GM18858 (cell line): Measurements from ENCODE around the gene PEX10.
"Not testable (repeated sequence)": the region's sequence is repeated elsewhere in the genome, so short reads cannot be mapped to it uniquely, and the experiment has no call there.

Source experiments
- ATAC-seq: cut with Tn5 transposase; IDR thresholded peaks from one replicate; pipeline ENCODE4 v1.9.1; 2021; ENCODE audit not compliant: unreplicated experiment

Gene PEX10

GRCh38 chr1:2412395-2412772 is at the start of gene PEX10:
PEX10 (minus strand) TSS chr1:2412564; CDS start chr1:2412502, 62 bp downstream.
- ATAC-seq, result peak; percentile 55

DNA sequence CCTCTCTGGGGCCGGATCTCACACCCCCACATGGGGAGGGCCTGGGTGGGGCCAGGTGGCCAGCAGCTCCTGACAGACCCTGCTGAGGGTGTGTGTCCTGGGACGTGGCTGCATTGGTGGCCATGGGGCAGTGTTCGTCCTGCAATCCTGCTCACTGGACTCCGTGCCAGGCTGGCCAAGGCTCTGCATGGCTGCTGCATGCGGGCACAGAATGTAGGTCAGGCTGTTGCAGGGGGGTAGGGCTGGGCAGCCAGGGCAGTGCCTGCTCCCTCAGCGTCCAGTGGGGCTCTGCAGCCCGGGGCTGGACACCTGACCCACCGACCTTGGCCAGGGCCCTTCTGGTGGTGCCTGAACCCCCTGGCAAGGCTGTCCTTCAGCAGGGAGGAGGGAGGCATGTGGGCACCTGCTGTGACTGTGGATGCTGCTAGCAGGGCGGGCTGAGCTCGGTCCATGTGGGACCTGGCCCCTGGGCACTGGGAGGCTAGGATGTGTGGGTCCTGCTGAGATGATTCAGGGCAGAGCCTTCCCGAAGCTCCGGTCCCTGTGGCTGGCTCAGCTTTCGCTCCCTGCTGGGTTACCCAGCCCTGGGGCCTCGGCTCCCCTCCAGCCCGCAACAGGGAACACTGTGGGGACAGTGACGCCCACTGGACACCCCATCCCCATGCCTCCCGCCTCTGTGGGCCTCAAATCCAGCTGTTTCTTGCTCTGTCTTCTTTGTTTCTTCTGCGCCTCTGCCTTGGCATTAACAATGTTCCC is 48.8 kb upstream of the PEX10 start:
- no peak for ATAC-seq

DNA sequence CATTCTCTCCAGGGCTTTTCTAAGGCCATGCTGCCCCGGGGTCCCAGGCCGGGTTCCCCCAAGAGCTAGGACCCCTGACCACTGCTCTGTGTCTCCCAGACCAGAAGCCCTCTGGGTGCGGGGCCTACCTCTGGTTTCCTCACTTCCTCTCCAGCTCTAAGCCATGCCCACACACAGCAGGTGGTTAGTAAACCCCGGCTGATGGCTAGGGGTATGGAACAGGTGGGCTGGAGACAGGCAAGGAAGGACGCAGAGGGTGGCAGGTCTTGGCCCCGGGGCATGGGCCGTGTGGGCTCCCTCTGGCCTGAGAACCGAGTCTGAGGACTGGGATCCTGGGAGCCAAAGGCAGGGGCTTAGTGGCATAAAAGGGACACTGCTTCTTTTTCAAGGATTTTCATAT is 47.8 kb upstream of the PEX10 start:
- no peak for ATAC-seq

- ATAC-seq, result no peak
Measured at GRCh38 chr1:2459757-2460156, 47.4 kb upstream of the PEX10 start.

- ATAC-seq, result not testable (repeated sequence)
Measured at GRCh38 chr1:2459102-2459753, 46.9 kb upstream of the PEX10 start.

- no peak for ATAC-seq
Measured at GRCh38 chr1:2458687-2459086, 46.3 kb upstream of the PEX10 start.

- no peak for ATAC-seq
Measured at GRCh38 chr1:2457444-2457843, 45.1 kb upstream of the PEX10 start.

DNA sequence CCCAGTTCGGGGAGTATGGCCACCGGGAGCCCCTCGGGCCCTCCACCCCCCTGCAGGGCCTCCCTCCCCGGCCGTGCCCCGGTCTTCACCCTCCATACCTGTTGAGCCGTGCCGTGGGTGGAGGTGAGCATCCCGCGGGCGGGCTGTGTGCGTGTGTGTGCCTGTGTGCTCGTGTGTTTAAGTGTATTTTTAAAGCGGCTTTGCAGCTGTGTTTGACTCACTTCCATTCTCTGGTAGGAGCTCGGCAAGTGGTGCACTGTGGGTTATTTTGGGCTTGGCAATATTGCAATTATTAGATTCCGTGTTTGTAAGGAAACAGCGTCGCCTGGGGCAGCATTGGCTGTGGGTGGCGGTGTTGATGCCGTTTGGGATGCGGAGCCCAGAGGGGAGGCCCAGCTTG is 43.4 kb upstream of the PEX10 start:
- ATAC-seq, result no peak

DNA sequence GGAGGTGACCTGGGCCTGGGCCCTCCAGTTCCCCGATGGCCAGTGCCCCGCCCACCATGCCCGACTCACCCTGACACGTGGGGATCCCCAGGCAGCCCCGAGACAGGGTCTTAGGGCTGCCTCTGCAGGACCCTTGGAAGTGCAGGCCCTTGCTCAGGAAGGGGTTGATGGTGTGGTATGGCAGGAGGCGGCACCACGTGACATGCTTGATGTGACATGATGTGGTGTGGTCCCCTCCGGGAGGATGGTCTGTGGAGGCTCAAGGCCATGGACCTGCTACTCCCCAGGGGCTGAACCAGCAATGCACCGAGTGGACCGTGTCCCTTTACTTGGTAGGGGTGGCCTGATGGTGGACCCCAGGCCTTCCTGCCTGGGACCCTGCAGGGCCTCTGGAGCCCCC is 41.9 kb upstream of the PEX10 start:
- ATAC-seq, result no peak

DNA sequence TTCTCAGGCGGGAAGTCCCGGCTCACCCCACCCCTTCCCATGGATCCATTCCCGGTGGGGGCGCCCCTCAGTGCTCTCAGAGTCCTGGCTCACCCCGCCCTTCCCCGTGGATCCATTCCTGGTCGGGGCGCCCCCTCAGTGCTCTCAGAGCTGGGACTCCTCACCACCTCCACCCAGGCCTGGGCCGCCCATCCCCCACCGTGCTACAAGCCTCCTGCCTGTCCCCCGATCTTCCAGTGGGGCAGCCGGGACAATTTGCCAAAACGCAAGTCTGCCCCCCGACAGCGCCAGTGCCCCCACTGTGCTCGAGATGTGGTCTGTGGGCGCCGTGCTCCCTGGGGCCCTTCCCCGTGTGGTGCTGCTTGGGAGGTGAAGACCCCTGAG is 40.6 kb upstream of the PEX10 start:
- ATAC-seq, result no peak

DNA sequence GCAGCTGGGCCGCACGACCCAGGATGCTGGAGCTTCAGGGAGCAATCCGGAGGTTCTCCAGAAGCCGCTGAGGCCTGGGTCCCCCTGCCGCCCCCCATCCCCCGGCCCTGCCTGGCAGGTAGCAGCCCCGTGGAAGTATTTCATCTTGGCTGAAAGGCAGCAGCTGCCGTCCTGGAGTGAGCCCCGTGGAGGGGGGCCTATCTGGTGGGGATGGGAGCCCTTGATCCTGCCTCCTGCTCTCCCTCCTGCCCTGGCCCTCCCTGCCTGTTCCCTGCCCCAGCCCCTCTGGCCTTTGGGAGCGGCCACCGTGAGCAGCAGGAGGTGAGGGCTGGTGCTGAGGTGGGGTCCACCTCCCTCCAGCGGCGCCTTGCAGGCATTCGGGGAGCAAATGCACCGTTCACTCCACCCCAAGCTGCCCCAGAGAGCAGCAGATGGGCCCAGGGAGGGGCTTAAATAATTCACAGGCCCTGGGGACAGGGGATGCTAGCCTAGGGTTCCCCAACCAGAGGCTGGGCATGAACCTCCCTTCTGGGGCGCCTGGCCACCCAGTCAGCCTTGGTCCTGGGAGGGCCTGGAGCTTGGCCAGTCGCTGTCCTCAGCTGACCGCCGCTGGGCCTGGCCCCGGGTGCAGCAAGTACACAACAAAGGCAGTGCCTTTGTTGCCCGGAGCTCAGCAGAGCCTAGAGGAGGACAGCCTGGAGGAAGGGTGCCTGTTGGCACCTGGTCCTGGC is 40.0 kb upstream of the PEX10 start:
- ATAC-seq, result no peak

GRCh38 chr1:2451741-2452140 is 39.4 kb upstream of the PEX10 start:
- ATAC-seq, result no peak

- ATAC-seq, result no peak
Measured at GRCh38 chr1:2449636-2450454, 37.5 kb upstream of the PEX10 start.

GRCh38 chr1:2448098-2448445 is 35.7 kb upstream of the PEX10 start:
- ATAC-seq, result no peak

- no peak for ATAC-seq
Measured at GRCh38 chr1:2447276-2448097, 35.1 kb upstream of the PEX10 start.

- no peak for ATAC-seq
Measured at GRCh38 chr1:2446861-2447260, 34.5 kb upstream of the PEX10 start.

DNA sequence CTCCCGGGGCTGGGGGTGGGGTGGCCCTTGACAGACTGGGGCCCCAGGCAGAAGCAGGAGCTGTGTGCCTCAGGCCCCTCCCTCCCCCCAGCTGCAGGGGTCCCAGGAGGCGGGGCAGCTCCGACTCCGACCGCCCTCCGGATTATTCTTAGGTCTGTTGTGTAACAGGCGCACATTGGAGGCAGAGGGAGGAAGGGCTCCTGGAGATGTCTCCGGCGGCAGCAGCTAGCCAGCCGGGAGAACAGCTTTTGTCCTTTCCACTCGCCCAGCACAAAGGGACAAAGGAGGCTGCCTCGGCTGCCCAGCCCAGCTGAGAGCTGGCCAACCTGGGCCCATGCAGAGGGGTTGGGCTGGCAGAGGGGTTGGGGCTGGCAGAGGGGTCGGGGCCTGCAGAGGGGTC is 34.0 kb upstream of the PEX10 start:
- ATAC-seq, result no peak

- no peak for ATAC-seq
Measured at GRCh38 chr1:2445823-2446215, 33.5 kb upstream of the PEX10 start.

DNA sequence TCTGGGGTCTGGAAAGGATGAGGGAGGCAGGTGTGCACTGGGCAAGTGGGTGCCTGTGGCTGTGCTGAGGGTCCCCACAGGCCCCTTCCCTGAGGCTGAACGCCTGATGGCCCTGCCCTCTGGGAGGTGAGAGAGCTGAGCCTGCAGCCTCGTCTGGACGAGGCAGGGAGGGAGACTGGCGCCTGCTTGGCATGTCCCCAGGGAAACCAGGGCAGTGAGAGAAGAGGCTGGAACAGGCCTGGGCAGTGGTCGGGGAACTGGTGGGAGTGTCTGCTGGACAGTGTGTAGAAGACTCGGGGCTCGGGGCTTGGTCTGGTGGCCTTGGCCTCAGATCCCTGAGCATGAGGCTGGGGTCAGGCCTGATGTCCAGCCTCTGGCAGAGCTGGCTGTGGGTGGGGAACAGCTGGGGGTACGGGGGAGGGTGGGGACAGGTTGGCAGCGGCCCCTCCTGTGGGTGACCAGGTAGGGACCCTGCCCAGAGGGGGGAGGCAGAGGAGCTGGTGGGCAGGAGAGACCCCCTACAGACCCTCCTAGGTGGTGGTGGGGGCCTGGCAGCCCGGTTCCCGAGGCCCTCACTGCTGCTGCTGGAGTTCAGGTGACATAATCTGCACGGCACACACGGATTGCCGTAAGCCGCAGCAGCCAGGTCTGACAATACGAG is 32.9 kb upstream of the PEX10 start:
- ATAC-seq, result no peak

DNA sequence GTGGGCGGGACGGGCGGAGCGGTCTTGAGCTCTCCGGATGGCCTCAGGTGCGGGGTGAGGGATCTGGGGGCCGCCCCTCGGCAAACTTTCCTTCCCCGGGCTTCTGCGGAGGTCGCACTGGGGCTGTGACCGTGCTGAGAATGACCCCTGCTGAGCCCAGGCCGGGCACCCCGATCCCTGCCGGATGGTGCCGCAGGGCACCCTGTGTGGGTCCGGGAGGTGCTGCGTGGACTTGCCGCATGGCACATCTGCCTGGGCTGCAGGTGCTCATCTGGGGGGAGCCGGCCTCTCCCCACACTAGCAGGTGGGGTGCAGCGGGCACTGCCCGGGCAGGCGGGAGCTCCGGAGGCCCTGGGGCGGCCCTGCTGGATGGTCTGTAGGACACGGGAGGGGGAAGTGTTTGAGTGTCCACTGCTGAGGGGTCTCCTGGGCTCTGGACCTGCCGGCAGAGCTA is 31.8 kb upstream of the PEX10 start:
- no peak for ATAC-seq
